DND-41 (cell line): ENCODE measurements around the gene ZNF277.

Experiments used
- EZH2 ChIP-seq: IDR thresholded peaks from 3 replicates; pipeline ENCODE4 v1.6.1; 2012; ENCODE audit warnings: borderline replicate concordance, low read depth, mild to moderate bottlenecking, moderate library complexity, low read length, inconsistent platforms; ENCODE audit not compliant: severe bottlenecking
- TF ChIP-seq, protein P1 (sequence below): IDR thresholded peaks from 2 replicates; pipeline ENCODE4 v1.5.1; 2012; ENCODE audit warnings: borderline replicate concordance, low read length, moderate library complexity, mild to moderate bottlenecking; ENCODE audit not compliant: poor library complexity, severe bottlenecking; ENCODE audit errors: extremely low read depth

DNA sequence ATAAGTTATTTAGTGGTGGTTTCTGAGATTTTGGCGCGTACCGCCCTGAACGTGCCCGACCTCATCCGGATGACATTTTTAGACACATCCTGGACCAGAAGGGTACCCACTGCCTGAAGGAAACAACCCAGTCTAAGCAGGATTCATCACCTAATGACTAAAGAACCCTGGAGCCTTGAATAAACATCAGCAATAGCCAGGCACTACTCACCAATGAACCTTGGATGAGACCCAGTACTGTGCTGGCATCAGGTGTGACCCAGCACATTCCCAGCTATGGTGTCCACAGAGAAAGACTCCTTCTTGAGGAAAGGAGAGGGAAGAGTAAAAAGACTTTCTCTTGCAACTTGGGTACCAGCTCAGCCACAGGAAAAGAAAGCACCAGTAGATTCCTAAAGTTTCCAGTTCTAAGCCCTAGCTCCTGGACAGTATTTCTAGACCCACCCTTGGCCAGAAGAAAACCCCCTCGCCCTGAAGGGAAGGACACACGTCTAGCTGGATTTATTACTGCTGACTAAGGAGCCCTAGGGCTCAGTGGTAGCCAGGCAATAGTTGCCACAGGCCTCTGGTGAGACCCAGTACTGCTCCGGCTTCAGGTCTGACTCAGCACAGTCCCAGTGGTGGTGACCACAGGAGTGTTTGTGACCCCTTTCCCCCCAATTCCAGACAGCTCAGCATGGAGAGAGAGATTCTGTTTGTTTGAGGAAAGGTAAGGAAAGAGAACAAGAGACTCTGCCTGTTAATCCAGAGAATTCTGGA is 32.5 kb downstream of the ZNF277 start:
- TF ChIP-seq, protein P1, sequence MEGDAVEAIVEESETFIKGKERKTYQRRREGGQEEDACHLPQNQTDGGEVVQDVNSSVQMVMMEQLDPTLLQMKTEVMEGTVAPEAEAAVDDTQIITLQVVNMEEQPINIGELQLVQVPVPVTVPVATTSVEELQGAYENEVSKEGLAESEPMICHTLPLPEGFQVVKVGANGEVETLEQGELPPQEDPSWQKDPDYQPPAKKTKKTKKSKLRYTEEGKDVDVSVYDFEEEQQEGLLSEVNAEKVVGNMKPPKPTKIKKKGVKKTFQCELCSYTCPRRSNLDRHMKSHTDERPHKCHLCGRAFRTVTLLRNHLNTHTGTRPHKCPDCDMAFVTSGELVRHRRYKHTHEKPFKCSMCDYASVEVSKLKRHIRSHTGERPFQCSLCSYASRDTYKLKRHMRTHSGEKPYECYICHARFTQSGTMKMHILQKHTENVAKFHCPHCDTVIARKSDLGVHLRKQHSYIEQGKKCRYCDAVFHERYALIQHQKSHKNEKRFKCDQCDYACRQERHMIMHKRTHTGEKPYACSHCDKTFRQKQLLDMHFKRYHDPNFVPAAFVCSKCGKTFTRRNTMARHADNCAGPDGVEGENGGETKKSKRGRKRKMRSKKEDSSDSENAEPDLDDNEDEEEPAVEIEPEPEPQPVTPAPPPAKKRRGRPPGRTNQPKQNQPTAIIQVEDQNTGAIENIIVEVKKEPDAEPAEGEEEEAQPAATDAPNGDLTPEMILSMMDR, result no peak
- TF ChIP-seq EZH2, result no peak
